Medulla oblongata (tissue), 1 donor: ENCODE measurements around the gene KLF6.

Experiments used
- DNase-seq: peaks from one replicate; pipeline ENCODE4 v3.0.0-alpha.2; 2015; ENCODE audit errors: extremely low spot score

KLF6 gene

DNA sequence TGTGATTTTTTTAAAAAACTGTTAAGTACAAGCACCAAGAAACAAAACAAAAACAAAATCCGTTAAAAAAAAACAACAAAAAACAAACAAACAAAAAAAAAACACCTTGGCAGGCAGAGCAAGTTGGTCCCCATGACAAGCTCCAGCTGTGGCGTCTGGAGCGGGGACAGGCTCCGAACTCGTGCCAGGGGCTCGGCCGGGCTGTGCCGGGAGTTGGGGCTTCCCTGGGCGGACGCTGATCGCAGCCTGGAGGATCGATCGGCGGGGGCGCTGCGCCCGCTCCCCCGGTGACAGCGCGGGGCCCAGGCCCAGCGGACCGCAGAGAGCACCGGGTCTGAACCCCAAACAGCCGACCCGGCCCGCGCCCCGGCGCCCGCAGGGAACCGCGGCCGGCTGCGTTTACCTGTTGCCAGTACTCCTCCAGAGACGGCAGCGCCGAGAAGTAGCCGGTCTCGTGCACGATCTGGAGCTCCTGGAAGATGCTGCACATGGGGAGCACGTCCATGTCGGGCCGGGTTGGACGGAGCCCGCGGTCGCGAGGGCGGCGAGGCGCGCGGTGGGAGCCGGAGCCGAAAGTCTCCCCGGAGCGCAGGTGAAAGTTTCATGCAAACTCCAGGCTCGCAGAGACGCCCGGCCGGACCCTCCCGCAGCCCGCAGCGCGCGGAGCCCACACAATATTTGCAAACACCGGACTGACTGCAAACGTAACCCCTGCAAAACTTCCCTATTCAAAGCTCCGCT, at the start of gene KLF6:
Gene KLF6 (minus strand): TSS at position 700 of the 741 bp plus-strand sequence. CDS start 195 bp downstream, at position 505.
- peak; percentile 68 for DNase-seq

DNA sequence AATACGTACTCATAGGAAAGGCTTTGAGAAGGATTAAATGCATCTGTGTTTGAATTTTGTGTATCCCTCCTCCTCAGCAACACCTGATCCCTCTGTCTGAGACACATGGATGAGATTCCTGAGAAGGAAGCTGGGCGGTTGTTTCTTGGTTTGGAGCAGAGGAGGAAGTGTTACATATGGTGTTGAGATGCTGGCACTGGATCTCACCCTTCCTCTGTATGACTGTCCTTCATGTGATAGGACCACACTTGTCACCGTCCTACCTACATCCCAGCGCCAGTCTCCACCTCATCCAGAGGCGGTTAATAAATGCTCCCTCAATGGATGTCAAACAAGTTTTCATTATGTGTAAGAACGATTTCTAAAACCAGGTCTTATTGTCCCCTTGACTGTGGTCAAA, 49.4 kb upstream of the KLF6 start:
- DNase-seq = no peak

DNA sequence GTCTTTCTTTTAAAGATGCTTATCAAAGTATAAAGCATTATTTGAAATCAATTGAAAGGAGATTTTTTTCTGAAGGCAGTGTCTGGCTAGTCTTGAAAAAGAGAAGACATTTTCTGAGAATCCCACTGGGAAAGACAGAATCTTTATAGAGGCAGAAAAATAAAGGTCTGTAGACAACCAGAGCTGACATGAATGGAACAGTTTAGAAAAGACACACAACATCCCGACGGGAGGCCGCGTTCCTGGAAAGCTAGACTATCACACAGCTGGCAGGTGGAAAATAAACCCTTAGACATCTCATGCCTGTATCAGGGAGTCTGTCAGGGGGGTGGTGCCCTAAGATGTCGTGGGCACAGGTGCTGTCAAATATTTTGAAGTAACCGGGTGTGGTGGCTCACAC, 48.0 kb upstream of the KLF6 start:
- no peak for DNase-seq

DNA sequence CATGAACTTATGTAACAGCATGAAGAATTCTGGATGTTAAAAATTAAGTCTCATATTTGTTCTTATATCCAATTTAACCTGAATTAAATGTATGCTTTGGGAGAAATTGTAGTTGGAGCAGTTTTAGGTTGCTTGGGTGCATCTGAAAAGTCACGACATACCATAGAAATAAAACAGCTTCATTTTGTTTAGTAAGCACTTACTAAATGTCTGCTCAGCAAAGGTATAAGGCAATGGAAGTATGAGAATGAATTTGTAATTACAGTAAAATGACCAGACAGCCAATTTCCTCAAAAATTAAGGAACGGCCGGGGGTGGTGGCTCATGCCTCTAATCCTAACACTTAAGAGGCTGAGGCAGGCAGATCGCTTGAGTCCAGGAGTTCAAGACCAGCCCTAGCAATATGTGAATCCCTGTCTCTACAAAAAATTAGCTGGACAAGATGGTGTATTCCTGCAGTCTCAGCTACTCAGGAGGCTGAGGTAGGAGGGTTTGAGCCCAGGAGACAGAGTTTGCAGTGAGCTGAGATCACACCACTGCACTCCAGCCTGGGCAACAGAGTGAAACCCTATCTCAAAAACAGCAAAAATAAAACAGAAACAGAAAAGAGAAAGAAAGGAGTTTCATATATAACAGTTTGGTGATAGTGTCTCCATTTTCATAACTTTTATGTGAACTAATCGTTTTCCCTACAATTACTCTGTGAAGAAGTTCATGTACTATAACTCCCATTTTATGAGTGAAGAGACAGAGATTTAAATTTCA, 47.2 kb upstream of the KLF6 start:
- DNase-seq = no peak

DNA sequence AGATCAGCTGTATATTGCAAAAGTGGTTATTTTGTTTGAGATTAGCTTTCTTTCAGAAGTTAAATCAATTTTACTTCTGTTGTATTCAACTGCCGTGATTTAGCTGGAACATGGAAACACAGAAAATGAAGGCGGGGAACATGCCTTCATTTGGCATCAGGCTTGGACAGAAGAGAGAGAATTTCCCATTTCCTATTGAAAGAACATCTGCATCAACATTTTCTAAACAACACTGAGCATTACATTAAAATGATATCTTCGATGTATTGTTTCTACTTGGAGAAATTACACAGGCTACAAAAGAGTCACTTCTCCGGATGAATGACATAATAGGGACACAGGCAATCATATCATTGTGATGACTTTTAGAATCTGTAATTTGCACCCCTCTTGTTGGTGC, 46.6 kb upstream of the KLF6 start:
- DNase-seq = no peak

DNA sequence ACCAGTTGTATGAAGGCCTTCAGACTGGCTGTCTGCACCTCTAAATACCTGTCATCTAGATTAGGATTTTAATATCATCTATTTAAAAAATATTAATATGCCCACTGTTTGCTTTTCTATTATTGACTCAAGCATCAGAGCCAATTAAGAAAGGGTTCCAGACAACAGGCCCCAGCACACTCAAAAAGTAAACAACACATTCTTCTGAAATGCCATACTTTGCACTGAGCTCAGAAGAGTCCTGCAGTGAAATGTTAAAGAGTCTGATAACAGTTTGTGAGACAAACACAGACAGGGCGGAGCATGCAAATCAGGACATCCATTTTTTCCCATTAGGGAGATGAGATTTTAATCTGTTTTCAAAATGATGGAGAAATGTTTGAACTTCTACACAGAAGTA, 45.9 kb upstream of the KLF6 start:
- no peak for DNase-seq

DNA sequence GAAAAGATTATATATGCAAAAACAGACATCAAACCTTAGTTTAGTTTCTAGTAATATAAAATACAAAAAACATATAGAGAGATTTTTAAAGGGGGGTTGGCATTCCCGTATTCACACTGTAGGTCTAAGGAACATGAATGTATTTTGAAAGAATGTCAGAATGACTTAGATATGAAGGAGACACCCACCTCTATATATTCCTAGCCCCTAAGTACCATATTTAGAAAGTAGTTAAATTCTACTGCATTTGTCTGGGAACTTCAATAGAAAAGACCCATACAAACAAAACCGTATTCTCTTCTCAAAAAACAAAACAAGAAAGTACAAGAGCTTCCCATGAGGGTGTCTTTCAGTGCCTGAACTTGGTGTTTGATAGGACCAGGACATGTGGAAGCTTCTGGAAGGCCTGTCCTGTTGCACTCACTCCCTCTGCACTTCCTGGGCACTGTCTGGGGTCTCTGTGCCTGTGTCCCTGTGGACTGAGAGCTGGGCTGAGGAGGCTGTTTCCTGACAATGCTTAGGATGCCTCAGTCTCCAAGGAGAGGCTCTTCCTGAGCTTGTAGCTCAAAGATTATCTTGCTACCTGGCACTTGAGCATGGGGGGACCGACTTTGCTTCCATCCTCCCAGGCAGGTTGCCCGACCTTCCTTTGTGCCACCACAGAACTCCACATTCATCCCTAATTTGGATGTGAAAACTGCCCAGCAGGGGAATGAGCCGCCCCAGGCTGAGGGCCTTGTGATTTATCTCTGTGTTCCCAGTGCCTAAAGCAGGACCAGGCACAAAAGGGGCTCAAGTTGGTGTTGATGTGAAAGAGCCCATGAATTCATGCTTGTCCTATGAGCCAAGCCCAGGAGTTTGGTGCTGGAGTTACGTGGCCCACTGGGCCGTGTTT, 44.4 kb upstream of the KLF6 start:
- peak; percentile 30 for DNase-seq

DNA sequence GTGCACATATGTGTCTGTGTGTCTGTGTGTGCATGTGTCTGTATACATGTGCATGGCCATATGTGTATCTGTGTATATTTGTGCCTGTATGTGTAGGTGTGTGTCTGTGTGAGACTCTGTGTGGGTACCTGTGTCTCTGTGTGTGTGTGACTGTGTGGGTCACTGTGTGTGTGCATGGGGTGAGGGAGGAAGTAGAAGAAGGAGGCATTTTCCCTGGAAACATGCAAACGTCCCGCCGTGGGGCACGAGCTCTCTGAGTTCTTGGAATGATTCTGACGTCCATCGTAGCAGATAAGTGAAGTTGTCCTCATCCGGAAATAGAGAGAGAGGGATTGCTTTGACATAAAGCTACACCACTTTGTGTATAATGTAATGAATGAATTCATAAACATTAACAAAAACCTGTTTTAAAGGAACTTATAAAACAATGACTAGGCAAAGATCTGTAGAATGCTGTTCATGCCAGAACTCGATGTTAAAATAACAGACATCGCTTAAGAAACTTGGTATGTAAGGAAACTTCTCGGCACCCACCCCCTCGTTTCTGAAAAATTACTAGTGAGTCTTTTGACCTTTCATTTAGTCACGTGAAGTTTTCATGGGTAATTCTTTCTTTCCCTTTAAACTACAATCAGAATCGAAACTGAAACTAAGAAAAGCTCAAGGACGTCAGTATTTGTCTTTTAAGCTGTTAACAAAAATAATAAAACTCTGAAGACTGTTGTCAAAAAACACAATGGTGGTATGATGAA, 43.6 kb upstream of the KLF6 start:
- peak; percentile 79 for DNase-seq

DNA sequence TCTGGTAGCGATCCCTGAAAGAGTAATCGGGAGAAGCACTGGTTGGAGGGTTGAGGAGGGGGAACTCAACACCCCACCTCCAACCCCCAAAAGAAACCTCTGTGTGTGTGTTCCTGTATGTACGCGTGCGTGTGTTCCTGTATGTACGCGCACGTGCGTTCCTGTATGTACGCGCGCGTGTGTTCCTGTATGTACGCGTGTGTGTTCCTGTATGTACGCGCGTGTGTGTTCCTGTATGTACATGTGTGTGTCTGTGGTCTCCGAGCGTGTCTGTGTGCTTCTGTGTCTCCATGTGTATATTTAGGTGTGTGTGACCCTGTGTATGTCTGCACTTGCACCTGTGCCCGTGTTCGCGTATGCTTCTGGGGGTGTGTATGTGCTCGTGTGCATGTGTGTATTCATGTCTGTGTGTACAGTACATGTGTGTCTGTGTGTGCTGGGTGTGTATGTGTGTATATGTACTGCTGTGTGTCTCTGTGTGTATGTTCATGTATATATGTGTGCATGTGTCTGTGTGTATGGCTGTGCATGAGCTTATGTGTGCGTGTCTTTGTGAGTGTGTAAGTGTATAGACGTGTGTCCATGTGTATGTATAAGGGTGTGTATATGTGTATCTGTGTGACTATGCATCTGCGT, 42.9 kb upstream of the KLF6 start:
- DNase-seq = no peak

DNA sequence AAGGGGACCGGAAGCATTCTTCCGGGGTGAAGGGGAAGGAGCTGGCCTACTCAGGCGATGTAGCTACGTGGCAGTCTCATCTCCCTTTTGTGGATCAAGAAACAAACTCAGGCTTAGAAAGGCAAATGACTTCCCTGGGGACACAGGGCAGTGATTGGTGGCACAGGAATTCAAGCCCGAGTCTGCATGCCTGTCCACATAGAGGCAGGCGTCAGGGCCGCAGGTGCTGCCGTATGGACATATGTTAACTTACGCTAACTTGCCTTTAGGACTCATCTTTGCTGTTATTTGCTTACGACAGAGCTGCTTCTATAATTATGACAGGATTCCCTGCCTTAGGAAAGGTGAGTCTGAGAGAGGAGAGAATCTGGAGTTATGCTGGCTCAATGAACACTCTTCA, 42.3 kb upstream of the KLF6 start:
- no peak for DNase-seq

DNA sequence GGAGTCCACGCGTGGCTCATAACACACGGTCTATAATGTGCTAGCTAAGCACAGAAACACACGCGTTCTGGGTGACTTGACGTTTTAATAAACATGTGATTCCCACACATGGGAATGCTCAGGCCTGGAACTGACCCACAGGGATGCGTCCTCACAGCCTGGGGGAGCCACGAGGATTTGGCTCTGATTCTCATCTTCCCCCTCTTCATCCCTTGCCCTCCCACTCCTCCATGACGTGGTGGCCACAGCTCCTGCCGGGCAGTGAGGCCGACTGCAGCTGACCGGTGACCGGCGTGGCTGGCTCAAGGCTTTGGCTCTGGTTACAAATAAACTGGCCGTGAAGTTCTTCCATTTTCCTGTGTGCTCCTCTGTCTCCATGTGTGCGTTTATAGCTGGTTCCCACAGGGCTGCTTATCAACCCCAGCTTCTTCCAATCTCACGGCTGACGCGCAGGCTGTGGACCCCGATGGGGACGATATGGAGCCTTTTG, 40.9 kb upstream of the KLF6 start:
- no peak for DNase-seq

DNA sequence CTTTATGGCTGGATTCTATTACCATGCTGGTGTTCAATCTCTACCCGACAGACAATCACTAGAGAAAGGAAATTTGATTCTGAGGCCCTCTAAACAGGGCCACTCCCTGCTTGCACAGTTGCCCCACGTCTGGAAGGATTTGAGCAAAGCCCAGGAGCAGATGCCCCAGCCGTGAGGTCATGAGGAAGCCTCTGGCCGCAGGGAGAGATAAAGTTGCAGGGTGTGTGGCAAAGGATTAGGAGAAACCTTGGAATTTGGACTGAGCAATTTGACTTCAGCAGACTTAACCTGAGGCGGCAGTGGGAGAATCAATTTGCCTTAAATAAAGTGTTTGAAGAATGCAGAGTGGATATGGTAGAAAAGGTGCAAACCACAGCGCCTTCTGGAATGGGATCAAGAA, 40.2 kb upstream of the KLF6 start:
- no peak for DNase-seq

DNA sequence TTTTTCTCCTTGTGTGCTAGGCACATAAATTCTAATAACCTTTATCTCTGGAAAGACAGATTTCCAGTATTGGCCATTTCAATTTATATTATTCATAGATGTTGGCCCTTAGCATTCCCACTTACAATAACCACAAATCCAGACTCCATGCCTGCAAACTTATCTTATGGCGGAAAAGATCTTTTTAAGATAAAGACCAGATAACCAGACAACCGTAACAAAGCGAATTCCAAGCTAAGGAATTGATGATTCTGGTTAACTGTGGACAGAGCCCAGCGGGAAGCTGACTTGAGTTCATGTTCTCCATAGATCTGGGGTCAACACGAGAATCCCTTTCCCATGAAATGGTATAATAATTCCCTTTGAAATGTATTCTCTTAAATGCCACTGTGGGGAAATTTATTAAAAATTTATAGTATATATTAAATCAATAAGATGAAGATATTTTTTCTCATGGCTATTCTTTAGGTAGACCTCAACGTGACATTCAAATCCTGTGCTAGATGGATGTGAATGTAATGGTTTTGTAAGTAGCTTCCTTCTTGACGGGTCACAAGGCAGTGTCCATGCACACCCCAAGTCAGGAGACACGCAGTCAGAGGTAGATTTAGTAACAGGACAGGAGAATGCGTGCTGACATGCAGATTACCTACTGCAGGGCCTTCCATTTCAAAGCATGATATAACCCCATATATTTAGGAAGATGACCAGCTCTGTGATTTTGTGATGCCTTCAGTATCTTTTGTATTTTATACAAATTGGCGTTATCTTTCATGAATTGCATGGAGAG, 37.7 kb upstream of the KLF6 start:
- DNase-seq = no peak

DNA sequence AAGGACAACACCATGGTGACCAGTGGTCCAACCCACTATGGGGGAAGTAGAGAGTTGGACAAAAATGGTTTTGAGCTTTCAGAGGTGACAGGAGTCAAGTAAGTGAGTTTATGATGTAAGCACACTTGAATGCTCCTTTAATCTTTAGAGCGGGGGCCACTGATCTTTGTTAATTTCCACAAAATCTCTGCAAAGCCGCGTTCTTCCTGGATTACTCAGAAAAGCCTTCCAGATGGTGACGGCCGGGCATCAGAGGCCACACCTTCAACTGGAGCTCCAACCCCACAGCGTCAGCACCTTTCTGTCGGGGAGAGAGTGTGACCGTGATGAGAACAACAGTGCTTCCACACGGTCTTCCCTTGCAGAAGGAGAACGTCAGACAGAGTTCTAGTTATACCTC, 35.2 kb upstream of the KLF6 start:
- DNase-seq = no peak

DNA sequence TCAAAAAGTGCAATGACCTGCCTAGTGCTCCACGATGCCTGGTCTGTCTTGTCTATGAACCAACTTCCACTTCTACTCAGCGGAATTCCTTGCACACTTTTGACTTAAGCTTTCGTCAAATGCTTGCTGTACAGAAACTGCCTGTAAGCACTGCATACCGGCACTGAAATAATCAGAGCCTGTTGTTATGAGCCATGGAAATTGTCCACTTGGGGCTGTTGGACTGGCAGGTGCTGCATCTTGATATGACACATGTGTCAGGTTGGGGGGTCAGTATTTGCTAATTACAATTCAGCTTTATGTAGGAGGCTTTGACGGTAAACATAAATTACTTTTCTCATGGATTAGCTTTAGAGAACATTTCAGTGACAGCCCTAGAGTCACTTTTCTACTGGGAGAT, 32.0 kb upstream of the KLF6 start:
- no peak for DNase-seq

DNA sequence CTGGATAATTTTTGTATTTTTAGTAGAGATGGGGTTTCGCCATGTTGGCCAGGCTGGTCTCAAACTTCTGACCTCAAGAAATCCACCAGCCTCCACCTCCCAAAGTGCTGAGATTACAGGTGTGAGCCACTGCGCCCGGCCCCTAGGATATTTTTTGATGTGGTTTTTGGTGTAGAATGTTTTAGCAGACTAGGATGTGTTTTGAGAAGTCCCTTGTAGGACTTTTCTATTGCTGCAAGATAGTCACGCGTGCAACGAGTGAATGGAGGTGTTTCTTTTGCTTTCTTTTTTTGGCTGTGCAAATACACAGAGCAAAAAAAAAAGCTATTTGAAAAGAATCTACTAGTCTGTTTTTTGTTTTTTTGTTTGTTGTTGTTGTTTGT, 29.8 kb upstream of the KLF6 start:
- DNase-seq = no peak

DNA sequence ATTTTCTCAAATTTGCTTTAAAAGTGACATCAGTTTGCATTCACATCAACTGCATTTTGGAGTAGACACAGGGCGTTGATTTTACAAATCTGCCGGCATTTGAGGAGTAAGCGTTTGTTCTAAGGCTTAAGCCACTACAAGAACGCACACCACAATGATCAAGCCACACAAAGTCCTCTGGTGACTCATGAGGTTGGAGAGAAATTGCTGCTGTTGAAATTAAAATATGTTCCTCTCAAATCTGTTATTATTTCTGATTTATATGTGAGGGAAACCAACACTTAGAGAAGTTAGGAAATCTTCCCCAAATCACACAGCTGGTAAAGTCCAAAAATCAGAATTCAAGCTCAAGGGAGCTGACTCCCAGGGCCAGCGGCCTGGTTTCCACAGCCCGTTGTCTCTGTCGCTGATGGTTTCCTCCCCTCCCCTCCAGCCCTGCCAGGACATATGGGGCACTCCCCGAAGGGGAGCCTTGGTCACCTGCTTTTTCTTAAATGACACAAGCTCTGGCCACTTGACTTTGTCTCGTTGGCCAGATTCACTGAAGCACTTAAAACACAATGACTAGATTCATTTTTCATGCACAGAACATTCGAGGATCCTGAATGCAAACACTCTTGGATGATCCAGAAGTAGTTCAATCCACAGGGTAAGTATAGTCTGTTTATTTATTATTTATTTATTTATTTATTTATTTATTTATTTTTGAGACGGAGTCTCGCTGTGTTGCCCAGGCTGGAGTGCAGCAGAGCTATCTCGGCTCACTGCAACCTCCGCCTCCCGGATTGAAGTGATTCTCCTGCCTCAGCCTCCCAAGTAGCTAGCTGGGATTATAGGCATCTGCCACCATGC, 29.2 kb upstream of the KLF6 start:
- no peak for DNase-seq

DNA sequence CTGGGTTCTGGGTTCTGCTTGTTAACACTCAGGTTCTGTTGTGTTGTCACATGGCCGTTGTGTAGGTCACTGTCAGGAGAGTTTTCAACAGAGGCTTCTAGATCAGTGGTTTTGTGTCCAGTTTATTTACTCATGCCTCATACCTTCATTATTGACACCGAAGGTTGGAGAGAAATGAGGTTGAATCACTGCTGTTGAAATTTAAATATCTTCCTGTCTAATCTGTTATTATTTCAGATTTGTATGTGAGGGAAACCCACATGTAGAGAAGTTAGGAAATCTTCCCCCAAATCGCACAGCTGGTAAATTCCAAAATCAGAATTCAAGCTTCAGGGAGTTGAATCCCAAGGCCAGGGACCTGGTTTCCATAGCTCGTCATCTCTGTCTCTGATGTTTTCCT, 28.3 kb upstream of the KLF6 start:
- no peak for DNase-seq

DNA sequence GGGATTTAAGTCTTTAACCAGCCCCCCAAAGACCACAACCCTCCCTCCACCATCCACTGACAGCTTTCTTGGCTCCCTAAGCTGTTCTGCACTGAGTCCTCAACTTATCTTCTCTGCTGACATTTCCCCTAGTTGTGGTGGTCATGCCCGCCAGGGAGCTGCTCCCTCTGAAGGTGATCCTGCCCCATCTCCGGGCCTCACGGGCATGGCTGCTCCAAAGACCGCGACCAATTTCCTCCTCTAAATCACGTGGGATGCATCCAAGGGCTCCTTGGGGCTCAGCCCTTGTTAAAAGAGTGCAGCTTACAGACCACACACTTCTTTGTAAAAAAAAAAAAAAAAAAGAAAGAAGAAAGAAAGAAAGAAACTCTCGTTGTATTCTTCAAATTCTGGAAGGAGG, 27.1 kb upstream of the KLF6 start:
- no peak for DNase-seq
